ENCODE measurements around the gene NTM.

Gene NTM

GRCh38 chr11:132131961-132132360, 761.5 kb downstream of the NTM start:
- no peak overlapping the region for H3K4me3 ChIP-seq (replicated peaks in 1 of 2; ENCODE audit: low read depth in 2 of 2, low read length in 2 of 2)
- TF ChIP-seq, protein P1, sequence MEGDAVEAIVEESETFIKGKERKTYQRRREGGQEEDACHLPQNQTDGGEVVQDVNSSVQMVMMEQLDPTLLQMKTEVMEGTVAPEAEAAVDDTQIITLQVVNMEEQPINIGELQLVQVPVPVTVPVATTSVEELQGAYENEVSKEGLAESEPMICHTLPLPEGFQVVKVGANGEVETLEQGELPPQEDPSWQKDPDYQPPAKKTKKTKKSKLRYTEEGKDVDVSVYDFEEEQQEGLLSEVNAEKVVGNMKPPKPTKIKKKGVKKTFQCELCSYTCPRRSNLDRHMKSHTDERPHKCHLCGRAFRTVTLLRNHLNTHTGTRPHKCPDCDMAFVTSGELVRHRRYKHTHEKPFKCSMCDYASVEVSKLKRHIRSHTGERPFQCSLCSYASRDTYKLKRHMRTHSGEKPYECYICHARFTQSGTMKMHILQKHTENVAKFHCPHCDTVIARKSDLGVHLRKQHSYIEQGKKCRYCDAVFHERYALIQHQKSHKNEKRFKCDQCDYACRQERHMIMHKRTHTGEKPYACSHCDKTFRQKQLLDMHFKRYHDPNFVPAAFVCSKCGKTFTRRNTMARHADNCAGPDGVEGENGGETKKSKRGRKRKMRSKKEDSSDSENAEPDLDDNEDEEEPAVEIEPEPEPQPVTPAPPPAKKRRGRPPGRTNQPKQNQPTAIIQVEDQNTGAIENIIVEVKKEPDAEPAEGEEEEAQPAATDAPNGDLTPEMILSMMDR (IDR thresholded peaks at IDR 0.05; ENCODE audit: low read depth, low read length) = no peak
- DNase-seq (ENCODE audit: low read depth in 2 of 2) = no peak

- TF ChIP-seq, protein P1 (IDR thresholded peaks at IDR 0.05; ENCODE audit: low read depth, low read length) = no peak
- no peak overlapping the region for H3K4me3 ChIP-seq (replicated peaks in 1 of 2; ENCODE audit: low read depth in 2 of 2, low read length in 2 of 2)
- peak in 1 of 2 donors; percentile 67 for DNase-seq (ENCODE audit: low read depth in 2 of 2)
These were observed 763.9 kb downstream of the NTM start for GRCh38 chr11:132134322-132134721.

DNA sequence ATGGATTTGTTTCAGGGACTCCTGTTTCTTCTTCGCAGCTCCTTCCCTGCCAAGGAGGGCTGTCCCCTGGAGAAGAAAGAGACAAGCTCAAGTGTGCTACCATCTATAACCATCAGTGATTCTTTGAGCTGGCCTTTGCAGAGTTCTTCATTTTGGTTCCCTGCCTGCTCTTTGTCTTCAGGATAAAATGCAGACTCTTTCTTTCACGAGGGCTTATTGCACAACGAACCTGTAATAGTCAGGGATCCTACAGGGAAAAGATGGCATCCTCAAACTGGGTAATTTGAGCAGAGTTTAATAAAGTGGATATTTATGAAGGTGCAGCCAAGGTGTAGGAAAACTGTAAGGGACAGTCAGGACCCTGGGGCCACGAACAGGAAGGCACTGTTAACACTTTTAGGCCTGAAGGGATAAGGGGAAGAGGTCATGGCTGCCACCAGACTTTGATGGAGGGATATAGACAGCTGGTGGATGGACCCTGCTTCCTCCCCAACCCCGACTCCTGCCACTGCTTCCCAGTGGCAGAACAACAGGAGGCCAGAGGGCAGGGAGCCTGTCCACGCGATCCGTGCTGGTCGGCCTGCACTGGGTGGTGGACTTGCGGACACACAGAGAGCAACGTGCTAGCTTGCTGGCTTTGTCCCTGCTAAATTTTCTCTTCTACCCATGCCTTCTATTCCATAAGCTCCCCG, 767.0 kb downstream of the NTM start:
- no peak overlapping the region for H3K4me3 ChIP-seq (replicated peaks in 1 of 2; ENCODE audit: low read depth in 2 of 2, low read length in 2 of 2)
- TF ChIP-seq, protein P1 (IDR thresholded peaks at IDR 0.05; ENCODE audit: low read depth, low read length) = no peak
- DNase-seq (ENCODE audit: low read depth in 2 of 2) = no peak

- TF ChIP-seq, protein P1 (IDR thresholded peaks at IDR 0.05; ENCODE audit: low read depth, low read length) = no peak
- DNase-seq (ENCODE audit: low read depth in 2 of 2) = no peak
- no peak overlapping the region for H3K4me3 ChIP-seq (replicated peaks in 1 of 2; ENCODE audit: low read depth in 2 of 2, low read length in 2 of 2)
These were observed 767.5 kb downstream of the NTM start for GRCh38 chr11:132137981-132138313.

GRCh38 chr11:132139181-132139580, 768.8 kb downstream of the NTM start:
- DNase-seq (ENCODE audit: low read depth in 2 of 2) = no peak
- TF ChIP-seq, protein P1 (IDR thresholded peaks at IDR 0.05; ENCODE audit: low read depth, low read length) = no peak
- H3K4me3 ChIP-seq (replicated peaks in 1 of 2; ENCODE audit: low read depth in 2 of 2, low read length in 2 of 2) = no peak overlapping the region

DNA sequence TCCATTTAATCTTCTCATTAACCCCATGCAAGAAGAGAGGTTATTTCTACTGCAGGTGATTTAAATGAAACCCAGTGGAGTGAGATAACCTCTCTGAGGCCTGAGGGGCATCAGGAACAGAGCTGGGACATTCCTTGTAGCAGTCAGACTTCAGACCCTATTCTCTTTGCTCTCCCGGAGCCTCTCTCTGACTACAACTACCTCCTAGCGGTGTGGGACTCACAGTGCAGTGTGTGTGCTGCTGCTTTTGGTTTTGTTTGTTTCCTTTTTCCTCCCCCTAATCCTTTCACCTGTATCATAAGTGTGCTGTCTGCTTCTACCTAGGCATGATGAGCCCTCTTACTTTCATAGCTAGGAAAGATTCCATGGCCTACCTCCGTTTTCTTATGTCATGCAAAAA, 769.6 kb downstream of the NTM start:
- TF ChIP-seq, protein P1 (IDR thresholded peaks at IDR 0.05; ENCODE audit: low read depth, low read length) = no peak
- DNase-seq (ENCODE audit: low read depth in 2 of 2) = no peak
- no peak overlapping the region for H3K4me3 ChIP-seq (replicated peaks in 1 of 2; ENCODE audit: low read depth in 2 of 2, low read length in 2 of 2)

- DNase-seq (ENCODE audit: low read depth in 2 of 2) = no peak
- TF ChIP-seq, protein P1 (IDR thresholded peaks at IDR 0.05; ENCODE audit: low read depth, low read length) = no peak
- H3K4me3 ChIP-seq (replicated peaks in 1 of 2; ENCODE audit: low read depth in 2 of 2, low read length in 2 of 2) = no peak overlapping the region
These were observed 771.7 kb downstream of the NTM start for GRCh38 chr11:132142121-132142520.
